ENCODE results near the gene OR2T2. TPM values are rescaled to one million over a fixed set of nuclear protein-coding genes. Genes with fewer than 3 reads are reported as not detected.
"Not testable (repeated sequence)": the region's sequence is repeated elsewhere in the genome, so short reads cannot be mapped to it uniquely, and the experiment has no call there.

The OR2T2 gene
- total RNA-seq, 1 experiment from 2014 or later = not detected

GRCh38 chr1:248416226-248416625 lies 29.2 kb upstream of the OR2T2 start:
- no peak overlapping the region for H3K4me3 Mint-ChIP-seq (ENCODE audit: low read depth, unreplicated experiment)
- peaks cover 19% of the 10 kb centered on the region for H3K9me3 Mint-ChIP-seq (ENCODE audit: low read depth, unreplicated experiment)
- H3K4me1 Mint-ChIP-seq (ENCODE audit: low read depth, unreplicated experiment) = no peaks in the 10 kb centered on the region
- no peak for DNase-seq
- CTCF ChIA-PET = no interaction called here
- intact Hi-C loops (cut with micrococcal nuclease; ENCODE audit: unreplicated experiment) = no loop called here
- BruUV-seq (replicated peaks) = no TSS peak
- H3K27ac Mint-ChIP-seq (ENCODE audit: unreplicated experiment) = no peak overlapping the region
- no peaks in the 10 kb centered on the region for H3K27me3 Mint-ChIP-seq (ENCODE audit: unreplicated experiment)
- TF ChIP-seq, protein P1, sequence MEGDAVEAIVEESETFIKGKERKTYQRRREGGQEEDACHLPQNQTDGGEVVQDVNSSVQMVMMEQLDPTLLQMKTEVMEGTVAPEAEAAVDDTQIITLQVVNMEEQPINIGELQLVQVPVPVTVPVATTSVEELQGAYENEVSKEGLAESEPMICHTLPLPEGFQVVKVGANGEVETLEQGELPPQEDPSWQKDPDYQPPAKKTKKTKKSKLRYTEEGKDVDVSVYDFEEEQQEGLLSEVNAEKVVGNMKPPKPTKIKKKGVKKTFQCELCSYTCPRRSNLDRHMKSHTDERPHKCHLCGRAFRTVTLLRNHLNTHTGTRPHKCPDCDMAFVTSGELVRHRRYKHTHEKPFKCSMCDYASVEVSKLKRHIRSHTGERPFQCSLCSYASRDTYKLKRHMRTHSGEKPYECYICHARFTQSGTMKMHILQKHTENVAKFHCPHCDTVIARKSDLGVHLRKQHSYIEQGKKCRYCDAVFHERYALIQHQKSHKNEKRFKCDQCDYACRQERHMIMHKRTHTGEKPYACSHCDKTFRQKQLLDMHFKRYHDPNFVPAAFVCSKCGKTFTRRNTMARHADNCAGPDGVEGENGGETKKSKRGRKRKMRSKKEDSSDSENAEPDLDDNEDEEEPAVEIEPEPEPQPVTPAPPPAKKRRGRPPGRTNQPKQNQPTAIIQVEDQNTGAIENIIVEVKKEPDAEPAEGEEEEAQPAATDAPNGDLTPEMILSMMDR (IDR thresholded peaks at IDR 0.05; ENCODE audit: unreplicated experiment) = no peak
- H3K36me3 Mint-ChIP-seq (ENCODE audit: insufficient read depth, unreplicated experiment) = no peaks in the 10 kb centered on the region

DNA sequence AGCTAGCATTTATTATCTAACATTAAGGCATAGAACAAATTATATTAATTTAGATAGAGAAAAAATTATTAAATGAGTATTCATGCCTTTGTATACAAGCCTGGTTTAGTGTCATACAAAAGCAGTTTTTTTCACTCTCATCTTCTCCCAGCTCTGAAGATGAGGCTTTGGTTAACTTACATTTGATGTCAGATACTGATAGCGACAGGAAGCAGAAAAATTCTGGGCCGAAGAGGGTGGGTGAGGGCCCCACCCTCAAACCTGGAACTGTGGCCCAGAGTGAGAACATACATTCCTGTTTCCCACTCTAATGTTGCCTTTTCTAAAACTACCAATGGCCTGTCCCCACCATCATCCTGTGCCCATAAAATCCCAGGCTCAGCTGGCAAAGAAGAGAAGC lies 27.6 kb upstream of the OR2T2 start:
- Mint-ChIP-seq H3K27ac (ENCODE audit: unreplicated experiment) (no peak overlapping the region), H3K4me3 (ENCODE audit: low read depth, unreplicated experiment) (no peak overlapping the region), H3K4me1 (ENCODE audit: low read depth, unreplicated experiment) (no peaks in the 10 kb centered on the region), H3K9me3 (ENCODE audit: low read depth, unreplicated experiment) (peaks cover 19% of the 10 kb centered on the region), H3K36me3 (ENCODE audit: insufficient read depth, unreplicated experiment) (no peaks in the 10 kb centered on the region), H3K27me3 (ENCODE audit: unreplicated experiment) (no peaks in the 10 kb centered on the region)
- intact Hi-C loops (cut with micrococcal nuclease; ENCODE audit: unreplicated experiment) = no loop called here
- no TSS peak for BruUV-seq (replicated peaks)
- DNase-seq = no peak
- CTCF ChIA-PET = no interaction called here
- TF ChIP-seq, protein P1 (IDR thresholded peaks at IDR 0.05; ENCODE audit: unreplicated experiment) = no peak

DNA sequence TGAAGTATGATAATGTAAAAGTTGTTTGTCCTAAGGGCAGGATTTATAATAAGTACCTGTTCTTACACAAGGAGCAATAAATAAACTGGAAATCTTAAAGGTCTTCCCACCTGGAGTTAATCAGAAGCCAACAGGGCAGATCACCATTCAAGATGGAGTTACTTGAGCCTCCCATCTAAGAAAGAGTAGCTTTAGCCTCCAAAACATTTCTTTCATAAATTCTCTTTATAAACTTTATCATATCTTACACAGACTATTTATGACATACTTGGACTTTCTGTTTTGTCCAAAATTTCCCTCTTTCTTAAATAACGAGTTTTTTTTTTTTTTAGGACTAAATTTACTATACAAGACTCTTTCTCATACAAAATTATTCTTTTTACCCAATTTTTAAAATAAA lies 24.1 kb upstream of the OR2T2 start:
- BruUV-seq (replicated peaks) = no TSS peak
- Mint-ChIP-seq H3K9me3 (ENCODE audit: low read depth, unreplicated experiment) (peaks cover 7% of the 10 kb centered on the region), H3K4me1 (ENCODE audit: low read depth, unreplicated experiment) (no peaks in the 10 kb centered on the region), H3K27ac (ENCODE audit: unreplicated experiment) (no peak overlapping the region), H3K4me3 (ENCODE audit: low read depth, unreplicated experiment) (no peak overlapping the region), H3K27me3 (ENCODE audit: unreplicated experiment) (no peaks in the 10 kb centered on the region), H3K36me3 (ENCODE audit: insufficient read depth, unreplicated experiment) (no peaks in the 10 kb centered on the region)
- TF ChIP-seq, protein P1 (IDR thresholded peaks at IDR 0.05; ENCODE audit: unreplicated experiment) = no peak
- intact Hi-C loops (cut with micrococcal nuclease; ENCODE audit: unreplicated experiment) = no loop called here
- DNase-seq = no peak
- CTCF ChIA-PET = no interaction called here

- intact Hi-C loops (cut with micrococcal nuclease; ENCODE audit: unreplicated experiment); H3K27ac Mint-ChIP-seq (ENCODE audit: unreplicated experiment); H3K36me3 Mint-ChIP-seq (ENCODE audit: insufficient read depth, unreplicated experiment); H3K4me1 Mint-ChIP-seq (ENCODE audit: low read depth, unreplicated experiment); H3K27me3 Mint-ChIP-seq (ENCODE audit: unreplicated experiment); DNase-seq; CTCF ChIA-PET; H3K4me3 Mint-ChIP-seq (ENCODE audit: low read depth, unreplicated experiment); BruUV-seq (replicated peaks): not testable (repeated sequence)
- peaks cover 27% of the 10 kb centered on the region for H3K9me3 Mint-ChIP-seq (ENCODE audit: low read depth, unreplicated experiment)
Observed at GRCh38 chr1:248427526-248428191, 17.8 kb upstream of the OR2T2 start.

GRCh38 chr1:248428192-248428533 lies 17.3 kb upstream of the OR2T2 start:
- BruUV-seq (replicated peaks); H3K27me3 Mint-ChIP-seq (ENCODE audit: unreplicated experiment); DNase-seq; H3K4me1 Mint-ChIP-seq (ENCODE audit: low read depth, unreplicated experiment); H3K36me3 Mint-ChIP-seq (ENCODE audit: insufficient read depth, unreplicated experiment); H3K4me3 Mint-ChIP-seq (ENCODE audit: low read depth, unreplicated experiment); intact Hi-C loops (cut with micrococcal nuclease; ENCODE audit: unreplicated experiment); H3K27ac Mint-ChIP-seq (ENCODE audit: unreplicated experiment); CTCF ChIA-PET: not testable (repeated sequence)
- H3K9me3 Mint-ChIP-seq (ENCODE audit: low read depth, unreplicated experiment) = peaks cover 28% of the 10 kb centered on the region

DNA sequence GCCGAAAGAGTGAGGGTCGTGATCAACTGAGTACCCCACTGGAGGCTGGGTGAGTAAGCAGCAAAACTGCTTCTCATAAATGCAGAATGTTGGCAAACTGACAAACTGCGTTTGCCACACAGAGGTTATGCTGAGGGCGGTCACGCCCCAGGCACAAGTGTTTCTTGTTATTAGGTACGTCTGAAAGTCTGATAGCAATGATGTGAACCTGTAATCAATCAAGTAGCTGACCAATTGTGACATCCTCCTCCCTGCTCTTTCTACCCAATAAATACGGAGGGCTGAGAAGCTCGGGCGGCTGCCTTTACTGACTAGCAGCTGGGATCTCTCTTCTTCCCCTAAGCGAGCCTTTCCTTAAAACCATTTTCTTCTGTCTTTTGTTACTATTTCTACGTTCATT lies 13.8 kb upstream of the OR2T2 start:
- H3K9me3 Mint-ChIP-seq (ENCODE audit: low read depth, unreplicated experiment) = peaks cover 26% of the 10 kb centered on the region
- intact Hi-C loops (cut with micrococcal nuclease; ENCODE audit: unreplicated experiment); DNase-seq; BruUV-seq (replicated peaks); H3K4me3 Mint-ChIP-seq (ENCODE audit: low read depth, unreplicated experiment); H3K36me3 Mint-ChIP-seq (ENCODE audit: insufficient read depth, unreplicated experiment); CTCF ChIA-PET; H3K4me1 Mint-ChIP-seq (ENCODE audit: low read depth, unreplicated experiment); H3K27me3 Mint-ChIP-seq (ENCODE audit: unreplicated experiment); H3K27ac Mint-ChIP-seq (ENCODE audit: unreplicated experiment): not testable (repeated sequence)

- H3K4me3 Mint-ChIP-seq (ENCODE audit: low read depth, unreplicated experiment); H3K27ac Mint-ChIP-seq (ENCODE audit: unreplicated experiment); CTCF ChIA-PET; H3K4me1 Mint-ChIP-seq (ENCODE audit: low read depth, unreplicated experiment); H3K36me3 Mint-ChIP-seq (ENCODE audit: insufficient read depth, unreplicated experiment); intact Hi-C loops (cut with micrococcal nuclease; ENCODE audit: unreplicated experiment); H3K27me3 Mint-ChIP-seq (ENCODE audit: unreplicated experiment); BruUV-seq (replicated peaks); DNase-seq: not testable (repeated sequence)
- H3K9me3 Mint-ChIP-seq (ENCODE audit: low read depth, unreplicated experiment) = peaks cover 26% of the 10 kb centered on the region
Observed at GRCh38 chr1:248432201-248432600, 13.2 kb upstream of the OR2T2 start.

GRCh38 chr1:248433811-248434415 lies 11.5 kb upstream of the OR2T2 start:
- CTCF ChIA-PET; H3K4me3 Mint-ChIP-seq (ENCODE audit: low read depth, unreplicated experiment); H3K27ac Mint-ChIP-seq (ENCODE audit: unreplicated experiment); H3K4me1 Mint-ChIP-seq (ENCODE audit: low read depth, unreplicated experiment); DNase-seq; H3K27me3 Mint-ChIP-seq (ENCODE audit: unreplicated experiment); BruUV-seq (replicated peaks); H3K36me3 Mint-ChIP-seq (ENCODE audit: insufficient read depth, unreplicated experiment); intact Hi-C loops (cut with micrococcal nuclease; ENCODE audit: unreplicated experiment): not testable (repeated sequence)
- peaks cover 22% of the 10 kb centered on the region for H3K9me3 Mint-ChIP-seq (ENCODE audit: low read depth, unreplicated experiment)
